22Rv1 (cell line): ENCODE measurements around the gene IL22RA2.

Experiments
- ZFX ChIP-seq: fragments of 450-650 bp; IDR thresholded peaks from 2 replicates; pipeline ENCODE4 v1.6.1; 2017; ENCODE audit warnings: antibody characterized with exemption, borderline replicate concordance
- TF ChIP-seq, protein P1 (sequence below): fragments of 450-650 bp; IDR thresholded peaks from 2 replicates; pipeline ENCODE4 v1.5.1; 2017; ENCODE audit warnings: mild to moderate bottlenecking

DNA sequence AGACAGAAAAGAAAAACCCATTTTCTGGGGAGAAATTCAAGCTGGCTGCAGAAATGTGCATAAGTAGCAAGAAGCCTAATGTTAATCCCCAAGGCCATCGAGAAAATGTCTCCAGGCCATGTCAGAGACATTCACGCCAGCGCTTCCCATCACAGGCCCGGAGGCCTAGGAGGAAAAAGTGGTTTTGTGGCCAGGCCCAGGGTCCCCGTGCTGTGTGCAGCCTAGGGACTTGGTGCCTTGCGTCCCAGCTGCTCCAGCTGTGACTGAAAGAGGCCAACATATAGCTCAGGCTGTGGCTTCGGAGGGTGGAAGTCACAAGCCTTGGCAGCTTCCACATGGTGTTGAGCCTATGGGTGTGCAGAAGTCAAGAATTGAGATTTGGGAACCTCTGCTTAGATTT is 34.8 kb upstream of the IL22RA2 start:
- TF ChIP-seq, protein P1, sequence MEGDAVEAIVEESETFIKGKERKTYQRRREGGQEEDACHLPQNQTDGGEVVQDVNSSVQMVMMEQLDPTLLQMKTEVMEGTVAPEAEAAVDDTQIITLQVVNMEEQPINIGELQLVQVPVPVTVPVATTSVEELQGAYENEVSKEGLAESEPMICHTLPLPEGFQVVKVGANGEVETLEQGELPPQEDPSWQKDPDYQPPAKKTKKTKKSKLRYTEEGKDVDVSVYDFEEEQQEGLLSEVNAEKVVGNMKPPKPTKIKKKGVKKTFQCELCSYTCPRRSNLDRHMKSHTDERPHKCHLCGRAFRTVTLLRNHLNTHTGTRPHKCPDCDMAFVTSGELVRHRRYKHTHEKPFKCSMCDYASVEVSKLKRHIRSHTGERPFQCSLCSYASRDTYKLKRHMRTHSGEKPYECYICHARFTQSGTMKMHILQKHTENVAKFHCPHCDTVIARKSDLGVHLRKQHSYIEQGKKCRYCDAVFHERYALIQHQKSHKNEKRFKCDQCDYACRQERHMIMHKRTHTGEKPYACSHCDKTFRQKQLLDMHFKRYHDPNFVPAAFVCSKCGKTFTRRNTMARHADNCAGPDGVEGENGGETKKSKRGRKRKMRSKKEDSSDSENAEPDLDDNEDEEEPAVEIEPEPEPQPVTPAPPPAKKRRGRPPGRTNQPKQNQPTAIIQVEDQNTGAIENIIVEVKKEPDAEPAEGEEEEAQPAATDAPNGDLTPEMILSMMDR, result no peak
- TF ChIP-seq ZFX, result no peak
